Measurements from ENCODE around the gene BRD3.

BRD3 gene

DNA sequence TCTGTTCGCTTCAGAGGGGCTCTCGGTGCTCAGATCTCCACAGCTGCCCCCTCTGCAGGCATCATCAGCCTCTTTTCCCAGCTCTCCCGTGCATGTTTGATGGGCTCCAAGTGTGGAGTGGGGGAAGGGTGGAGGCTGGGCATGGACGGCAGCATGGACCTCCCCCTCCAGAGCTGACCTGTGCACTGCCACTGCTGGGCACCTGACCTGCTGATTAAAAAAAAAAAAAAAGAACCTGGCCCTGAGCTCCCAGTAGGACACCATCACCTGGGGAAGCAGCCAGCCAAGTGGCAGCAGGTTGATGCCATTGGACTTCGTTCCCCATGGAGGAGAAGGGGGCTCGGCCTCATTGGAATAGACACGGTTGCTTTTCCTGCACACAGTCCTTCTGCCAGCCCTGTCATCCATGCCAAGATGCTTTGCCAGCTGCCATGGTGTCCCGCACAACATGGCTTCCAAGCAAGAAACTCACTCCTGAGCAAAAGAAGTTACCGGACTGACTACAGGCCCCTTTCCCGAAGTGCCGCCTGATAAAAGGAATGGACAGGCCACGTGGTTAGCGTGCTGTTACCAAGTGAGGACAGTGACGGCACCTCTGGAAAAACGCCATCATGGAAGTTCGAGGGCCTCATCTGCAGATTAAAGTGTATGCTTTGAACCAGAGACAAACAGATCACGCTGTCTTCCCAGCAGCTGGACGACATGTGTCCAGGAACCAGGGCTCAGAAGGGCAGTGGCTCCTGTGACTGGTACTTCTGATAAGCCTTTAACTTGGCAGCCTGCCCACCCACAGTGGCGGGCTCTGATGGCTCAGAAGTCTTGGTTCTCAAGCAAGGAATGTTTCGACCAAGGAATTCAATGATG, 57.3 kb downstream of the BRD3 start:
- peaks cover 7% of the 10 kb centered on the region for H3K4me1 Mint-ChIP-seq
- H3K36me3 Mint-ChIP-seq (ENCODE audit: low read depth) = peaks cover 20% of the 10 kb centered on the region
- no peak overlapping the region for H3K4me3 Mint-ChIP-seq
- H3K27me3 Mint-ChIP-seq (ENCODE audit: low read depth) = peaks cover 16% of the 10 kb centered on the region
- H3K27ac Mint-ChIP-seq = no peak overlapping the region
- H3K9me3 Mint-ChIP-seq = peaks cover 15% of the 10 kb centered on the region
- TF ChIP-seq, protein P1, sequence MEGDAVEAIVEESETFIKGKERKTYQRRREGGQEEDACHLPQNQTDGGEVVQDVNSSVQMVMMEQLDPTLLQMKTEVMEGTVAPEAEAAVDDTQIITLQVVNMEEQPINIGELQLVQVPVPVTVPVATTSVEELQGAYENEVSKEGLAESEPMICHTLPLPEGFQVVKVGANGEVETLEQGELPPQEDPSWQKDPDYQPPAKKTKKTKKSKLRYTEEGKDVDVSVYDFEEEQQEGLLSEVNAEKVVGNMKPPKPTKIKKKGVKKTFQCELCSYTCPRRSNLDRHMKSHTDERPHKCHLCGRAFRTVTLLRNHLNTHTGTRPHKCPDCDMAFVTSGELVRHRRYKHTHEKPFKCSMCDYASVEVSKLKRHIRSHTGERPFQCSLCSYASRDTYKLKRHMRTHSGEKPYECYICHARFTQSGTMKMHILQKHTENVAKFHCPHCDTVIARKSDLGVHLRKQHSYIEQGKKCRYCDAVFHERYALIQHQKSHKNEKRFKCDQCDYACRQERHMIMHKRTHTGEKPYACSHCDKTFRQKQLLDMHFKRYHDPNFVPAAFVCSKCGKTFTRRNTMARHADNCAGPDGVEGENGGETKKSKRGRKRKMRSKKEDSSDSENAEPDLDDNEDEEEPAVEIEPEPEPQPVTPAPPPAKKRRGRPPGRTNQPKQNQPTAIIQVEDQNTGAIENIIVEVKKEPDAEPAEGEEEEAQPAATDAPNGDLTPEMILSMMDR (IDR thresholded peaks at IDR 0.05; ENCODE audit: unreplicated experiment in 3 of 3) = no peak

DNA sequence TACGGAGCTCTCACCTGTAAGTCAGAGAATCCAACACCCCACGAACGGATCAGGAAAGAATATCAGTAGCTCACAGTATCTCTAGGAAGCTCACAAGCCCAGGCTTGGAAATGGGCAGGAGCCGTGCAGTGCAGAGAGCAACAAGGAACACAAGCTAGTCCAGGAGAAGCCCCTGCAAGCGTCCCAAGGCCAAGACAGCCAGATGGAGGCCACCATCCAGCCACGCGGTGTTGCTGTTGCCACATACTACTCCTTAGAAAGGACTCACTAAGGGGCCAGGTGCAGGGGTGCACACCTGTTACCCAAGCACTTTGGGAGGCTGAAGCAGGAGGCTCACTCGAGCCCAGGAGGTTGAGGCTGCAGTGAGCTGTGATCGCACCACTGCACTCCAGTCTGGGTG, 60.3 kb downstream of the BRD3 start:
- no peak overlapping the region for H3K4me3 Mint-ChIP-seq
- peaks cover 11% of the 10 kb centered on the region for H3K36me3 Mint-ChIP-seq (ENCODE audit: low read depth)
- TF ChIP-seq, protein P1 (IDR thresholded peaks at IDR 0.05; ENCODE audit: unreplicated experiment in 3 of 3) = no peak
- H3K27me3 Mint-ChIP-seq (ENCODE audit: low read depth) = peaks cover 20% of the 10 kb centered on the region
- no peak overlapping the region for H3K27ac Mint-ChIP-seq
- peaks cover 7% of the 10 kb centered on the region for H3K4me1 Mint-ChIP-seq
- H3K9me3 Mint-ChIP-seq = peaks cover 6% of the 10 kb centered on the region

DNA sequence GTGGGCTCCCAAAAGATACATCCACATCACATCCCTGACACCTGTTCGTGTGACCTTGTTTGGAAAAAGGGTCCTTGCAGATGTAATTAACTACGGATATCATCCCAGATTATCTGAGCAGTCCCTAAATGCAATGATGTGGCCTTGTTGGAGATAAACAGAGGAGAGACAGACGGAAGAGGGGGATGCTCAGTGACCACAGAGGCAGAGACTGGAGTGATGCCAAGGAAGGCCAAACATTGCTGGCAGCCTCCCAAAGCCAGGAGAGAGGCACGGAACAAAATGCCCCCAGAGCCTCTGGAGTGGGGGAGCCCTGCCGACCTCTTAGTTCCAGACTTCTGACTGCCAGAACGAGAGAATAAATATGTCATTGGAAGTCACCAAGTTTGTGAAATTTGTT, 60.7 kb downstream of the BRD3 start:
- Mint-ChIP-seq H3K27me3 (ENCODE audit: low read depth) (peaks cover 20% of the 10 kb centered on the region), H3K4me3 (no peak overlapping the region), H3K4me1 (peaks cover 7% of the 10 kb centered on the region), H3K27ac (no peak overlapping the region), H3K36me3 (ENCODE audit: low read depth) (peaks cover 11% of the 10 kb centered on the region), H3K9me3 (peaks cover 6% of the 10 kb centered on the region)
- TF ChIP-seq, protein P1 (IDR thresholded peaks at IDR 0.05; ENCODE audit: unreplicated experiment in 3 of 3) = no peak

DNA sequence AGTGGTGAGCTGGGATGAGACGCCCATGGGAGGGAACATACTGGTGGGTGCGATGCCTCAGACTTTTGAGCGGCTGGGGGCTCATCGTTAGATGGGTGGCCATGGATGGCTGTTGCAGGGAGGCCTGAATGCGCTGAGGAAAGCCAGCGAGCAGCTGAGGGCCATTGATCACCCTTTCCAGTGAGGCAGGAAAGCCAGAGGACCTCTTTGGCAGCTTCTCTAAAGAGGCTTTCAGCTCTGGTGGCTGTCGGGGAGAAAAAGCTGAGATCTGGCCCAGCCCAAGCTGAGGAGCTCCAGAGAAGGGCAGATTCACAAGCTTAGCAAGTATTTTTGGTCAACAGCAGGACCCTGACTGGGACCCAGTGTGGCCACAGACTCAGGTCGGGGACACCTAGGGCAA, 62.4 kb downstream of the BRD3 start:
- peaks cover 26% of the 10 kb centered on the region for H3K27me3 Mint-ChIP-seq (ENCODE audit: low read depth)
- no peak overlapping the region for H3K27ac Mint-ChIP-seq
- no peak overlapping the region for H3K4me3 Mint-ChIP-seq
- peaks cover 12% of the 10 kb centered on the region for H3K4me1 Mint-ChIP-seq
- TF ChIP-seq, protein P1 (IDR thresholded peaks at IDR 0.05; ENCODE audit: unreplicated experiment in 3 of 3) = no peak
- H3K36me3 Mint-ChIP-seq (ENCODE audit: low read depth) = peaks cover 4% of the 10 kb centered on the region
- peaks cover 3% of the 10 kb centered on the region for H3K9me3 Mint-ChIP-seq

DNA sequence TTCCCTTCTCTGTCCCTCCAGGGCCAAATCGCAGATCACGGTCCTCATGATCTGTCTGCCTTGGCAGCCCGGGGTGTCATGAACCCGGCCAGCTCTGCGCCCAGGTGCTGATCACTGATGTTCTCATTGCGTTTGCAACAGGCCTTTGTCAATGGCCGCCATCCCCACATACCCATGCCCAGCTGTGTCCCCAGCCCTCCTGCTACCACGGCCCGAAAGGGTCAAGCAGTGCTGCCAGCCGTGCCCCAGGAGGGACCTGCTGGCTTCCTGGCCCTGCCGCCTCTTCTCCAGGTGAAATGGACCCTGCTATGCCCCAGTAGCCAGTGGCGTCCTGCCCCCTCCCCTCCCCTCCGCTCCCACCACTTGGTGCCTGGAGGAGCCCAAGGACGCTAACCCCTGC, 62.9 kb downstream of the BRD3 start:
- Mint-ChIP-seq H3K36me3 (ENCODE audit: low read depth) (peaks cover under 1% of the 10 kb centered on the region), H3K4me1 (peaks cover 17% of the 10 kb centered on the region)

More for the DNA sequence above, 62.9 kb downstream of the BRD3 start:
- Mint-ChIP-seq H3K4me3 (no peak overlapping the region), H3K27ac (no peak overlapping the region), H3K9me3 (peaks cover 3% of the 10 kb centered on the region), H3K27me3 (ENCODE audit: low read depth) (peaks cover 27% of the 10 kb centered on the region)
- TF ChIP-seq, protein P1 (IDR thresholded peaks at IDR 0.05; ENCODE audit: unreplicated experiment in 3 of 3) = no peak

Measured in nephron (organoid).